ENCODE data around the gene MGMT.

MGMT gene

DNA sequence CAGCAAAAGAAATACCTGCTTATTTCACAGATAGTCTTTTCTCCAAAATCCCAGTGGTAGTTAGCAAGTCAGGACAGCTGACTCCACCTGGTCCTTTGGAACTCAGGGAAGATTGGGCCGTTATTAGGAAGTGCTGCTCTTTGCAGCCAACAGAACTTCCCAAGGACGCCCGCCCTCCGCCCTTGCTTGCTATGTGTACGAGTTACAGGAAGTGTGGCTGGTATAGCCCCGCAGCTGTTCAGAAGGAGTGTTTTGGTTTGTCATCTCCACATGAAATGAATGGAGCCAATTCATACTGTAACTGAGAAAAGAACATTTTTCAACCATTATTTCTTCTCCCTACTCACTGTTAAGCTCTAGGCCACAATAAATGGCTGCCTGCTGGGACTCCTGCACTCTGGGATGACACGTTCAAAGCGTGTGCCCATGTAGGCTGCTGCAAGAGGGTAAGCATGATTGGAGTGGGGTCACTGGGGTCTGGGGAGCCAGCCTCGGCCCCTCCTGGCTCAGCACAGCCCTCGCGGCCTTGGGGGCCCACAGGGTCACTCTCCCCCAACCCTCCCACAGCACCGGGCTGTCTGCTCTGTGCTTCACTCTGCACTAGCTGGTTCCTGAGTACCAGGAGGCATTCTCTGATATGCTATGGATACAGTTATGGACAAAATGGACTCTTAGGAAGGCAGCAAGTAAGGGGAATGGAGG, 253.0 kb downstream of the MGMT start:
- Mint-ChIP-seq H3K9me3 (peaks cover 31% of the 10 kb centered on the region), H3K36me3 (ENCODE audit: low read depth) (peaks cover 54% of the 10 kb centered on the region), H3K4me3 (no peak overlapping the region), H3K4me1 (no peaks in the 10 kb centered on the region), H3K27me3 (no peaks in the 10 kb centered on the region), H3K27ac (no peak overlapping the region)
- DNase-seq (no peak), ATAC-seq (no peak)

- no peaks in the 10 kb centered on the region for H3K27me3 Mint-ChIP-seq
- no peak for ATAC-seq
- no peaks in the 10 kb centered on the region for H3K4me1 Mint-ChIP-seq
- H3K4me3 Mint-ChIP-seq: no peak overlapping the region
- H3K36me3 Mint-ChIP-seq (ENCODE audit: low read depth): peaks cover 60% of the 10 kb centered on the region
- H3K27ac Mint-ChIP-seq: no peak overlapping the region
- DNase-seq: no peak
- peaks cover 44% of the 10 kb centered on the region for H3K9me3 Mint-ChIP-seq
Measured at GRCh38 chr10:129725011-129725410, 258.0 kb downstream of the MGMT start.

GRCh38 chr10:129725482-129725881, 258.4 kb downstream of the MGMT start:
- Mint-ChIP-seq H3K36me3 (ENCODE audit: low read depth) (peaks cover 60% of the 10 kb centered on the region), H3K4me3 (no peak overlapping the region), H3K9me3 (peaks cover 47% of the 10 kb centered on the region), H3K27me3 (no peaks in the 10 kb centered on the region), H3K4me1 (no peaks in the 10 kb centered on the region), H3K27ac (no peak overlapping the region)
- DNase-seq: no peak
- ATAC-seq: no peak

GRCh38 chr10:129725890-129726631, 259.0 kb downstream of the MGMT start:
- Mint-ChIP-seq H3K36me3 (ENCODE audit: low read depth) (peaks cover 58% of the 10 kb centered on the region), H3K4me3 (no peak overlapping the region), H3K4me1 (no peaks in the 10 kb centered on the region), H3K27me3 (no peaks in the 10 kb centered on the region), H3K27ac (no peak overlapping the region), H3K9me3 (peaks cover 43% of the 10 kb centered on the region)
- no peak for ATAC-seq
- no peak for DNase-seq

DNA sequence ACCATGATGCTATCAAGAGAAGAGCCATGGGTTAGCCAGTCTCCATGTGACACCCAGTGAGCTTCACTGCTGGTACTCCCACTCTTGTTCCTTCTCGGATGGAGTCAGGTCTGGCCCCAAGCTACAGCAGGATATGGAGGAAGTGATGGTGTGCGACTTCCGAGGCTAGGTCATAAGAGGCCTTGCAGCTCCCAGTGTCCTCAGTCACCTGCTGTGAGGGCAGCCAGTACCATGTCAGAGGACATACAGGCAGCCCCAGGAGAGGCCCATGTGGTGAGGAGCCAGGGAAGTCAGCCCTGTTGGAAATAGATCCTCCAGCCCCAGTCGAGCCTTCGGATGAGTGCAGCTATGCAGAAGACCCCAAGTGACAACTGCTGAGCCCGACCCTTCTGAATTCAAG, 260.0 kb downstream of the MGMT start:
- Mint-ChIP-seq H3K27me3 (no peaks in the 10 kb centered on the region), H3K9me3 (peaks cover 40% of the 10 kb centered on the region), H3K4me1 (no peaks in the 10 kb centered on the region), H3K36me3 (ENCODE audit: low read depth) (peaks cover 56% of the 10 kb centered on the region), H3K27ac (no peak overlapping the region), H3K4me3 (no peak overlapping the region)
- DNase-seq: no peak
- ATAC-seq: no peak

- Mint-ChIP-seq H3K27me3 (no peaks in the 10 kb centered on the region), H3K9me3 (peaks cover 37% of the 10 kb centered on the region), H3K4me1 (no peaks in the 10 kb centered on the region), H3K36me3 (ENCODE audit: low read depth) (peaks cover 52% of the 10 kb centered on the region), H3K27ac (no peak overlapping the region), H3K4me3 (no peak overlapping the region)
- no peak for DNase-seq
- no peak for ATAC-seq
Measured at GRCh38 chr10:129727495-129727894, 260.5 kb downstream of the MGMT start.

GRCh38 chr10:129728246-129728820, 261.3 kb downstream of the MGMT start:
- ATAC-seq: no peak
- DNase-seq: no peak
- H3K27me3 Mint-ChIP-seq: no peaks in the 10 kb centered on the region
- H3K4me3 Mint-ChIP-seq: no peak overlapping the region
- no peaks in the 10 kb centered on the region for H3K4me1 Mint-ChIP-seq
- no peak overlapping the region for H3K27ac Mint-ChIP-seq
- peaks cover 32% of the 10 kb centered on the region for H3K9me3 Mint-ChIP-seq
- H3K36me3 Mint-ChIP-seq (ENCODE audit: low read depth): peaks cover 47% of the 10 kb centered on the region

DNA sequence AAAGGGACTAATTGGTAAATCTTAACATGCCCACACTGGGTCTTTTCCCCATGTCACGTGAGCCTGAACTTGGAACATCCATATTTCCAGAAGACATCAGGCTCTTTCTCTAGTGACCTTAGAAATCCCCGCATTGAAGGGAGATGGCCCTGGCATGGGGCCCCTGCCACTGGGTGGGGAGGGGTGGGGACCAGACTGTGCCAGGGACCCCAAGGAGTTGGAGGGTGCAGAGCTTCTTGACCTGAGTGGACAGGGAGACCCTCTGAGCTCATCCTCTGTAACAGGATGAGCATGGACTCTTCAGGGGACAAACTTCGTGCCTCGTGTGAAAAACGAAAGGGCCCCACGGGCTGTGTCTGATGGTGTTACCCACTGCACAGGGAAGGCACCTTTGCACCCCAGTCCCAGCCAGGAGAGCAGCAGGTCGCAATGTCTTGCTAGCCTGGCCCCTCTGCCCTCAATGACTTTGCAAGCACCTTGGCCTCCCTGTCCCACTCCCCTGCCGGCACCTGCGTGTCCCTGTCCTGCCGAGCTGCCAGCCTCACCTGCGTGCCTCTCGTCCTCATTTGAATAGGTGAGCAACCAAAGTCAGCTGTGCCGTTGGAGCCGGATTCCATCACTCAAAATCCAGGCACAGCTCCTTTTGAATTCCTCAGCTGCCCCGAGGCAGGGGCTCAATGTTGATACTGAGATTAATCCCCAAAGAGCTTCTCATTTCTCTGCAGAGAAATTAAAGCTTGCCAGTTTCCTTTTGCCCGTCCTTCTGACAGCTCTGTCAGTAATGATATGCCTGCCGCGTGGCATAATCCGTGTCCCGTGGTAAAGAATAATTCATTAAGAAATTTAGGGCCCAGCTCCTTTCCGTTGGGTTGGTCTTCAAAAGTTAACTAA, 262.1 kb downstream of the MGMT start:
- peaks cover 29% of the 10 kb centered on the region for H3K9me3 Mint-ChIP-seq
- no peaks in the 10 kb centered on the region for H3K27me3 Mint-ChIP-seq
- ATAC-seq: no peak
- no peaks in the 10 kb centered on the region for H3K4me1 Mint-ChIP-seq
- no peak overlapping the region for H3K27ac Mint-ChIP-seq
- no peak overlapping the region for H3K4me3 Mint-ChIP-seq
- peaks cover 47% of the 10 kb centered on the region for H3K36me3 Mint-ChIP-seq (ENCODE audit: low read depth)
- no peak for DNase-seq

DNA sequence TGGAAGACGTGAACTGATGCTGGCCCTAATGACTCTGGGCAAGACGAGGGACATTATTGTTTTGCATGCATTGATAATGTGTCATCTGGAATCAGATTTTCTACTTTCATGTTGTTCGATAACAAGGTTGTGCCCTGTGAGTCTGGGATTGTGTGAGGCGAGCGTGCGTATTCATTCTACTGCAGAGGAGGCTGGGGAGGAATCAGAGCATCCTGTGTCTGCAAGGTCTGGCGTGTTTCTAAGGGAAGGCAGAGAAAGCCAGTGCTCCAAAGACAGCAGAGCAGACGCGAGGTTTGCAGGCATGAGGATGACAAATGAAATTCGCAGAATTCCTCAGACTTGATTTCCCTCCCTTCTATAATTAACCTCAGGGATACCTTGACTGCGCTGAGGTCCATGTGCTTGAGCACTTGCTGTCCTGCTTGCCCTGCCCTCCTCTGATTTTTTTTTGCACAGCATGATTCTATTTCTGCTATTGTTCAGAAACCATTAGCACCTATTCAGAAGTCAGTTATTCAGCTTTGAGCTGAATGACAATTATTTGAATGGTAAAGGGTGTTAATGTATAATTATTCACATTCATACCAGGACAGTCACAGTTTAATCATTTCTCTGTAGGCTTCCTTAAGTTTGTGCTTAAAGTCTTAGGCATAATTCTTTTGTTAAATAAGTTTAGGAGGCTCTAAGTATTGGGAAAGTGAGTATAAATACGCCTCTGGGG, 263.4 kb downstream of the MGMT start:
- Mint-ChIP-seq H3K4me1 (no peaks in the 10 kb centered on the region), H3K27me3 (no peaks in the 10 kb centered on the region), H3K27ac (no peak overlapping the region), H3K4me3 (no peak overlapping the region), H3K9me3 (peaks cover 20% of the 10 kb centered on the region), H3K36me3 (ENCODE audit: low read depth) (peaks cover 37% of the 10 kb centered on the region)
- DNase-seq (no peak), ATAC-seq (no peak)

- no peak overlapping the region for H3K27ac Mint-ChIP-seq
- ATAC-seq (no peak), DNase-seq (no peak)
- peaks cover 33% of the 10 kb centered on the region for H3K36me3 Mint-ChIP-seq (ENCODE audit: low read depth)
- peaks cover 18% of the 10 kb centered on the region for H3K9me3 Mint-ChIP-seq
- H3K4me1 Mint-ChIP-seq: no peaks in the 10 kb centered on the region
- H3K4me3 Mint-ChIP-seq: no peak overlapping the region
- H3K27me3 Mint-ChIP-seq: no peaks in the 10 kb centered on the region
Measured at GRCh38 chr10:129730993-129731325, 263.9 kb downstream of the MGMT start.

DNA sequence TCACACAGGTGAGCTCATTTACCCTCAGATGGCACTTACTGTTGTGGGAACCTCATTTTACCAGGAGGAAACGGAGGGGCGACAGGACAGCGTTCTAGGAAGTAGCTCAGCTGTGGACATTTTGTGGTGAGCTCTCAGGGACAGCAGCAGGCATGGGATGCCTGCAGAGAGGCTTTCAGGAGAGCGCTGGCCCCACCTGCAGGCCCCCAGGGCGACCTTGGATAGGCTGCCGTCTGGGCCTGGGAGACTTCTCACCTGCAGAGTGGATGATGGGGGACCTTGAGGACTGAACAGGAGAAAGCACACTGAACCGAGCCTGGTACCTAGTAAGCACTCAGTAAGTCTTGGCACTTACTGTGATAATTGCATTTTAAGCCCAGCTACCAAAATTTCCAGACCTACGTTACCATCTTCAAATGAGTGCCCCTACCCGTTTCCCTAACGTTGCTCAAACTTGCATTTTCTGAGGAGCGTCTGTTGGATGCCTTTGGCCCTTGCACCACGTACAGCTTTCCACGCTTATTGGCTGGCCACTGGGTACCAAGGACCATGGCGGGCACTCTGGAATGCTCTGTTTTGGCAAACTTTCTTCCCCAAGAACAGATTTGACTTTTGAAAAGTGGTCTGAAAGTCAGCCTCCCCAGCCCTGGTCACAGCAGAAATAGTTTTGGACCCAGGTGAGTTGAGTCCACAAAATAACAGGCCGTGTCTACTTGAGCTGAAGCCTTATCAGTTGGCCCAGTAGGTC, 273.7 kb downstream of the MGMT start:
- Mint-ChIP-seq H3K4me3 (no peak overlapping the region), H3K9me3 (peaks cover 22% of the 10 kb centered on the region)

GRCh38 chr10:129741280-129741977, 274.4 kb downstream of the MGMT start:
- no peak for DNase-seq
- H3K36me3 Mint-ChIP-seq (ENCODE audit: low read depth): peaks cover 35% of the 10 kb centered on the region
- H3K9me3 Mint-ChIP-seq: peaks cover 23% of the 10 kb centered on the region
- no peaks in the 10 kb centered on the region for H3K27me3 Mint-ChIP-seq
- no peak for ATAC-seq
- no peak overlapping the region for H3K27ac Mint-ChIP-seq
- H3K4me1 Mint-ChIP-seq: no peaks in the 10 kb centered on the region
- H3K4me3 Mint-ChIP-seq: no peak overlapping the region

More for the DNA sequence above, 273.7 kb downstream of the MGMT start:
- Mint-ChIP-seq H3K4me1 (no peaks in the 10 kb centered on the region), H3K27me3 (no peaks in the 10 kb centered on the region), H3K27ac (no peak overlapping the region), H3K36me3 (ENCODE audit: low read depth) (peaks cover 32% of the 10 kb centered on the region)
- ATAC-seq (no peak), DNase-seq (no peak)

Data from activated naive CD8-positive, alpha-beta T cell treated with anti-CD3 and anti-CD28 coated beads, Interleukin-2, amount 50 U/mL, for 24 hours (primary cell).